ENCODE measurements around the gene DIP2A. TPM values are rescaled to one million over a fixed set of nuclear protein-coding genes. Genes with fewer than 3 reads are reported as not detected.

Gene DIP2A
- total RNA-seq, 1 donor, result 26.5 TPM

DNA sequence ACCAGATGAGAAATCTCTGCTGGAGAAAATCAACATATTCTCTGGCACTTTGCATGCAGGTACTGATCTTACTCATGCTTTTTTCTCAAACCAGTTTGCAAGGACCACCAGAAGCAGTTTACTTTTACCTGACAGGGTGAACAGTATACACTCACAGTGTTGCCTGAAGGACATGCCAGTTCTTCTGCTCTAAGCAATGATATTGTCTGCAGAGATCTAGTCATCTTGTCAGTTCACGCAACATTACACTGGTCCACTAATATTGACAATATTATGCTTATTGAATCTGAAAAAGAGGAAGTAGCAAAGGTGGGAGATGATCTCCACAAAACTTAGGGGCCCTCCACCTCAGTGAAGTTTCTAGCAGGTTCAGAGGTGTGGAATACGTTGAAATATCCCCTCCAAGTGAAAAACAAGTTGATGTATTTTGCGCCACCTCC, 150.0 kb downstream of the DIP2A start:
- DNase-seq (ENCODE audit: low read depth), result no peak
- TF ChIP-seq, protein P1, sequence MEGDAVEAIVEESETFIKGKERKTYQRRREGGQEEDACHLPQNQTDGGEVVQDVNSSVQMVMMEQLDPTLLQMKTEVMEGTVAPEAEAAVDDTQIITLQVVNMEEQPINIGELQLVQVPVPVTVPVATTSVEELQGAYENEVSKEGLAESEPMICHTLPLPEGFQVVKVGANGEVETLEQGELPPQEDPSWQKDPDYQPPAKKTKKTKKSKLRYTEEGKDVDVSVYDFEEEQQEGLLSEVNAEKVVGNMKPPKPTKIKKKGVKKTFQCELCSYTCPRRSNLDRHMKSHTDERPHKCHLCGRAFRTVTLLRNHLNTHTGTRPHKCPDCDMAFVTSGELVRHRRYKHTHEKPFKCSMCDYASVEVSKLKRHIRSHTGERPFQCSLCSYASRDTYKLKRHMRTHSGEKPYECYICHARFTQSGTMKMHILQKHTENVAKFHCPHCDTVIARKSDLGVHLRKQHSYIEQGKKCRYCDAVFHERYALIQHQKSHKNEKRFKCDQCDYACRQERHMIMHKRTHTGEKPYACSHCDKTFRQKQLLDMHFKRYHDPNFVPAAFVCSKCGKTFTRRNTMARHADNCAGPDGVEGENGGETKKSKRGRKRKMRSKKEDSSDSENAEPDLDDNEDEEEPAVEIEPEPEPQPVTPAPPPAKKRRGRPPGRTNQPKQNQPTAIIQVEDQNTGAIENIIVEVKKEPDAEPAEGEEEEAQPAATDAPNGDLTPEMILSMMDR (IDR thresholded peaks at IDR 0.05; ENCODE audit: insufficient read depth, low read length), result no peak
- no peak overlapping the region for H3K4me3 ChIP-seq (ENCODE audit: low read depth, low read length)

DNA sequence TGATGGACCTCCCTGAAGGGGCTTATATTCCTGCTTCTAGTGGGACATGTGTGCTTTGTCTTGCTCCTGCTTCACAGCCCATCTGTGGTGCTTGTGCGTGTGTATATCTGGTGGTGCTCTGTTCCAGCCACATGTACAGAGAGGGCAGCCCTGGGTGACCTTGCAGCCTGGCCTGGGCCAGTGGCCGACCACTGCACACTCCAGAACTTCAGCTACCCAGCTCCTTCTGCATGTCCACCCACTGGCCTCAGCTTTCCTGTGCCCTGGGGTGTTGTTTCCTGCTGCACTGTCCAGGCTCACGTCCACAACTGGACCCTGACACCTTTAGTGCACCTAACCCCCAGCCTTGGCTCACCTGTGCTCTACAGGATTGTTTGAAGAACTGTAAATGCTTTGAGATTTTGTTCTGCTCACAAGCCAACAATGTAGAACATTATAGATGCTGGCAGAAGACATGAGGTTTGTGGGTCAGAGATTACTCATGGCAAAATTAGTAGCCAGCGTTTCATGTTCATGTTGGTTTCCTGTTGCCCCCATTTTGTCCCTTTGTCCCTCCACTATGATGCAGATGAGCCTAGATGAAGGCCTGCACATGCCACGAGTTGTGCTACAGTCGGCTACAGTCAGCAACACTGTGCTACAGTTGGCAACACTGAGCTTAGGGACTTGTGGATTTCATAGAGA, 151.5 kb downstream of the DIP2A start:
- H3K4me3 ChIP-seq (ENCODE audit: low read depth, low read length), result no peak overlapping the region
- TF ChIP-seq, protein P1 (IDR thresholded peaks at IDR 0.05; ENCODE audit: insufficient read depth, low read length), result no peak
- DNase-seq (ENCODE audit: low read depth), result peak; percentile 79

DNA sequence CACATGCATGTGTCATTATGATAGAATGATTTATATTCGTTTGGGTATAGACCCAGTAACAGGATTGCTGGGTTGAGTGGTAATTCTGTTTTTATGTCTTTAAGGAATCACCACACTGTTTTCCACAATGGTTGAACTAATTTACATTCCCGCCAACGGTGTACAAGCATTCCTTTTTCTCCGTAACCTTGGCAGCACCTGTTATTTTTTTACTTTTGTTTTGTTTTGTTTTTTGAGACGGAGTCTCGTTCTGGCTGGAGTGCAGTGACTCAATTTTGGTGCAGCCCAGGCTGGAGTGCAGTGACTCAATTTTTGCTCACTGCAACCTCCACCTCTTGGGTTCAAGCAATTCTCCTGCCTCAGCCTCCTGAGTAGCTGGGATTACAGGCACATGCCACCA, 154.7 kb downstream of the DIP2A start:
- no peak for DNase-seq (ENCODE audit: low read depth)
- TF ChIP-seq, protein P1 (IDR thresholded peaks at IDR 0.05; ENCODE audit: insufficient read depth, low read length), result no peak
- H3K4me3 ChIP-seq (ENCODE audit: low read depth, low read length), result no peak overlapping the region

DNA sequence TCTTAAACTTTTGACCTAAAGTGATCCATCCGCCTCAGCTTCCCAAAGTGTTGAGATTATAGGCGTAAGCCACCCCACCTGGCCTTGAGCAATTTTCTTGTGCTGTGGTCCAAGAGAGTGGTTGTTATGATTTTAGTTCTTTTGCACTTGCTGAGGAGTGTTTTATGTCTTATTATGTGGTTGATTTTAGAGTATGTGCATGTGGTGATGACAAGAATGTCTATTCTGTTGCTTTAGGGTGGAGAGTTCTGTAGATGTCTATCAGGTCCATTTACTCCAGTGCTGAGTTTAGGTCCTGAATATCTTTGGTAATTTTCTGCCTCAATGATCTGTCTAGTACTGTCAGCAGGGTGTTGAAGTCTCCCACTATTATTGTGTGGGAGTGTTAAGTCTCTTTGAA, 157.4 kb downstream of the DIP2A start:
- TF ChIP-seq, protein P1 (IDR thresholded peaks at IDR 0.05; ENCODE audit: insufficient read depth, low read length), result no peak
- H3K4me3 ChIP-seq (ENCODE audit: low read depth, low read length), result no peak overlapping the region
- no peak for DNase-seq (ENCODE audit: low read depth)

DNA sequence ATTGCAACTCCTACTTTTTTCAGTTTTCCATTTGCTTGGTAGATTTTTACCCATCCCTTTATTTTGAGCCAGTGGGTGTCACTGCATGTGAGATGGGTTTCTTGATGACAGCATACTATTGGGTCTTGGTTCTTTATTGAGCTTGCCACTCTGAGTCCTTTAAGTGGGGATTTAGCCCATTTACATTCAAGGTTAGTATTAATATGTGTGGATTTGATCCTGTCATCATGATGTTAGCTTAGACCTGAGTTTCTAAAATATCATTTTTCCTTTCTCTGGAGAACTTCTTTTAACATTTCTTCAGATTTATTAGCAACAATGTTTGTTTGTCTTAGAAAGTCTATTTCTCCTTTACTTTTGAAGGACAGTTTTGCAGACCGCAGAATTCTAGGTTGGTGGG, 158.0 kb downstream of the DIP2A start:
- TF ChIP-seq, protein P1 (IDR thresholded peaks at IDR 0.05; ENCODE audit: insufficient read depth, low read length), result no peak
- no peak overlapping the region for H3K4me3 ChIP-seq (ENCODE audit: low read depth, low read length)
- no peak for DNase-seq (ENCODE audit: low read depth)

DNA sequence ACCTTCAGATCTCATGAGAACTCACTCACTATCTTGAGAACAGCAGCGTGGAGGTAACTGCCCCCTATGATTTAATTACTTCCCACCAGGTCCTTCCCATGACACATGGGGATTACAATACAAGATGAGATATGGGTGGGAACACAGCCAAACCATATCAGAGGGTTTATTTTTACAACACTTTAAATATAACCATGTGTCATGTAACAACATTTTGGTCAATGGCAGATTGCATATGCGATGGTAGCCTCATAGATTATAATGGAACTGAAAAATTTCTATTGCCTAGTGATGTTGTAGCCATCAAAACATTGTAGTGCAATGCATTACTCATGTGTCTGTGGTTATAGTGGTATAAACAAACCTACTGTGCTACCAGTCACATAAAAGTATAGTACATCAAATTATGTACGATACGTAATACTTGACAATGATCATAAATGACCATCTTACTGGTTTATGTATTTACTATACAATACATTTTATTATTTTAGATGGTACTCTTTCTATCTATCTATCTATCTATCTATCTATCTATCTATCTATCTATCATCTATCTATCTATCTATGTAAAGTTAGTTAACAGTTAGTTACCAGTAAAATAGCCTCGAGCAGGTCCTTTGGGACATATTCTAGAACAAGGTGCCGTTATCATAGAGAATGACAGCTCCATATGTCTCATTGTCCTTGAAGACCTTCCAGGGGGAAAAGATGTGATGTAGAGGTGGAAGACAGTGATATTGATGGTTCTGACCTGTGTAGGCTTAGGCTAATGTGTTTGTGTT, 158.8 kb downstream of the DIP2A start:
- no peak overlapping the region for H3K4me3 ChIP-seq (ENCODE audit: low read depth, low read length)
- peak; percentile 44 for DNase-seq (ENCODE audit: low read depth)
- TF ChIP-seq, protein P1 (IDR thresholded peaks at IDR 0.05; ENCODE audit: insufficient read depth, low read length), result no peak

All from fibroblast of the aortic adventitia (primary cell).